G401.6 (cell line): ENCODE measurements around the gene TRAP1.

Source experiments
- FAIRE-seq: peaks from 2 replicates; lab custom pipeline; 2012; peaks lifted over from hg19 to GRCh38; lab: Jason Lieb, UNC

Gene TRAP1

DNA sequence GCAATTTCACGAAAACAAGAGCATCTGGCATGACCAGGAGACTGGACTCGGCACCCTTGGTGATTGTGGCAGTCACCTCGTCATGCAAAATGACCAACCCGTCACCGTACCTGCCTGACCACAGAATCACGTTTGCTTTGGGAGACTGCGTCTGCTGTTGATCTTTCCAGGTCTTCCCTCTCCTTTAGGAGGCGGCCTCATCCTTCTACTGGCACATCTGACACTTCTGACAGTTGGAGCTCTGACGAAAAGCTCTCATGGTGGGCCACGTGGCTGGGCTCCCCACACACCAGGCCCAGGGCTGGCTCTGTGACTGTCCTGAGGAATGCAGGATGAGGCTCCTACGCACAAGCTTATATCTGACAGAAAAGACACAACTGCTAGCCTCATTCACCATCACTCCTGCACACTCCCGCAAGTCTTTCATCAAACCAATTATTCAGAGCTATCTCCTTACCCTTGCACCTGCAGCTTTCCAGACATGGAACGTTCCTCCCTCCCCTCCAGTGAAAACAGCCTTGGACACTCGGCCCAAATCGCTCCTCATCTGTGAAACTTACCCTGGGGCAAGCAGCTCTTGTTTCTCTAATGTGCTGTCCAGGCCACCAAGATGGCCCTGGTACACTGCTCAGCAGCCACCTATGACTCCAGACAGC is 3.6 kb downstream of the TRAP1 start:
- no peak for FAIRE-seq

DNA sequence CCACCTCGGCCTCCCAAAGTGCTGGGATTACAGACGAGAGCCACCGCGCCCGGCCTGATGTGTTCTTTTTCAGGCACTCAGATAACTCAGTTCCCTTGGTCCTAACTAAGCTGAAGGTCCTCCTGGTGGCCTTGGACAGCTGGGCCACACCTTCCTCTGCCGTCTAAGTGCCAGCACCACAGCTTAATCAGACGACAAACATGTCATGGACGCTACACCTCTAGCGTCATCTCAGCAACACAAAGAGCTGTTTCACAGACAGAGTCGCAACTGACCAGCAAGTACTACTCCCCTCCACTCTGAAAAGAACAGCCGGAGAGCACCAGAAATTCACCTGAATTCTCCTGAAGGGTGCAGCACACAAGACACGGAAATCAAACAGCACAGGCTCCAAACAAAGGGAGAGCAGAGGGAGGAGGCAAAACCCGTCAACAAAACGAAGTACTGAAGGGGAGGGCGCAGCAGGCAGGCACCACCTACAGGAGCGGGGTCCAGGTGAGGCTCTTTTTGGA is 4.4 kb downstream of the TRAP1 start:
- FAIRE-seq = no peak

DNA sequence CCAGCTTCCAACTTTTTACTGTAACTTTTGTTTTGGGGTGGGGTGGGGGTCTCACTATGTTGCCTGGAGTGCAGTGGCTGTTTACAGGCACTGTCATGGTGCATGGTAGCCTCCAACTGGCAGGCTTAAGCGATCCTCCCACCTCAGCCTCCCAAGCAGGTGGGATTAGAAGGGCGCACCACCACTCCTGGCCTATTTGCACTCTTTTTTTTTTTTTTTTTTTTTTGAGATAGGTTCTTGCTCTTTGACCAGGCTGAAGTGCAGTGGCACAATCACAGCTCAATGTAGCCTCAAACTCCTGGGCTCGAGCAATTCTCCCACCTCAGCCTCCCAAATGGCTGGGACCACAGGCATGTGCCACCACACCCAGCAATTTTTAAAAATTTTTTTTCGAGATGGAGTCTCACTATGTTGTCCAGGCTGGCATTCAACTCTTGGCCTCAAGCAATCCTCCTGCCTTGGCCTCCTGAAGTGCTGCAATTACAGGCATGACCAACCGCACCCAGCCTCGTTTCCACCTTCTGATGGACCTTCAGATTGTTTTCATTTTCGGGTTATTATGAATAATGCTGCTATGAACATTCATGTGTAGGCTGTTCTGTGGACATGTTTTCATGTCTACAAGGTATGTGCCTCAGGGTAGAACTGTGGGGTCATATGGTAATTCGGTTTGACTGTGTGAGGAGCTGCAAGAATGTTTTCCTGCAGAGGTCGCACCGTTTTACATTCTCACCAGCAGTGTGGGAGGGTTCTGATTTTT is 10.9 kb downstream of the TRAP1 start:
- FAIRE-seq = no peak

DNA sequence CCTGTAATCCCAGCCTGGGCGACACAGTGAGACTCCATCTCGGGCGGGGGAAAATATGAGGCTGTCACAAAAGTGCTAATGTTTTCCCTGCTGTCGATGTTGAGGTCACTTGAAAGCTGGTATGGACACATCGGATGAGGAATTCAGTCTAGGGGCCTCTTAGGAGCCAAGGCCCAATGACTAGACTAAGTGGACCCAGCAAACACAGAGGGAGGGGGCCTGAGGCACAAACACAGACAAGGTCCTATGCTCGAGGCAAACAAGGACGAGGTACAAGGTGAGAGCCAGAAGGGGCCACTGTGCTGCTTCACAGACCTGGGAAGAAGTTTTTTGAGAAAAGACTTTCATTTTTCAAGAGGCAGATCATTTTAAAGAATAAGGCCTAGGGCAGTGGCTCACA is 15.2 kb downstream of the TRAP1 start:
- no peak for FAIRE-seq

DNA sequence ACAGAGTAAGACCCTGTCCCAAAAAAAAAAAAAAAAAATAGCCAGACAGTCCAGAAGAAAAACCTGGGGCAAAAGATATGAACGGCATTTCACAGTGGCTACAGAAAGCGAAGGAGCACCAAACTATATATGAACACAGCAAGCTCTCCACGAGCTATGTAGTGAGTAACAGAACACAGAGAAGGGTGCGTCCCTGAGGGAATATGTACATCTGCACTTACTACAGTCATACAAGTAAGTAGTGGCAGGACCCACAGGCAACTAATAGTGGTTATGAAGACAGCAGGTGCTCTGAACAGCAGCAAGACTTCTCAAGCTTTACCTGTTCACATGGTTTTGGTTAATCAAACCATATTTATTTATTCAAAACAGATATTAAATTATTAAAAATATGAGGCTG is 15.8 kb downstream of the TRAP1 start:
- no peak for FAIRE-seq

DNA sequence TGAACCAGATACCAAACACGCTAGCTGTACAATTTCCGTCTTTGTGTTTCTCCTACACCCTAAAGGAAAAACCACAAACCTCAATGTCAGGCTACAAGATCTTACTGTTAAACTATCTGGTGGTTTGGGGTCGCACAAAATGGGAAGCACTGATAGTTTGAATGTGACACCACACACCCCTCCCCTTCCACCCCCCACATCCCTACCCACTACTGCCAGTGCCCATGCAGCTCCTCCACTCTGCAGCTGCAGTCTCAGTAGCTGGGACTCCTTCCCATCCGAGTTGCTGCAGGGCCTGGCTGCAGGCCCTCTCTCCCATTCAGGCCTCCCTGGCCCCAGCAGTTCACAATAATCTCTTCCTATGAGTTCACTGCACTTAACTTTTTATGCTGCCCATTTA is 18.4 kb downstream of the TRAP1 start:
- FAIRE-seq = no peak

DNA sequence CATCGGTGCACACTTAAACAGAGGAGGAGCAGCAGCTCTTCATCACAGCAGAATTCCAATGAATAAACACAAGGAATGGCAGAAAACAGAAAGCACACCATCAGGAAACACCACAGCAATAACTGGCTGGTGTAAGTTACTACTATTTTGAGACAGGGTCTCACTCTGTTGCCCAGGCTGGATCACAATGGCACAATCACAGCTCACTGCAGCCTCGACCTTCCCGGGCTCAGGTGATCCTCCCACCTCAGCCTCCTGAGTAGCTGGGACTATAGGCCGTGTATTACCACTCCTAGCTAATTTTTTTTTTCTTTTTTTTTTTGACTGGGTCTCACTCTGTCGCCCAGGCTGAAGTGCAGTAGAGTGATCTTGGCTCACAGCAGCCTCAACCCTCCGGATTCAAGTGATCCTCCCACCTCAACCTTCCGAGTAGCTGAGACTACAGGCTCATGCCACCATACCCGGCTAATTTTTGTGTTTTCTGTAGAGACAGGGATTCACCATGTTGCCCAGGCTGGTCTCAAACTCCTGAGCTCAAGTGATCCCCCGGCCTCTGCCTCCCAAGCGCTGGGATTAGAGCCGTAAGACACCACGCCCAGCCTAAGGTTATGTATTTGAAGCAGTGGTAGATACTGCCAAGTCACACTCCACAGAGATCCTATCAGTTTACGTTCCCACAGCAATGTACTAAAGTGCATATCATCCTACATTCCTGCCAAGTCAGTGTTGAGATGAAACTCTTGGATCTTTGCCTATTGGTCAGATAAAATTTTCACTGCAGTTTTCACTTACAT is 20.7 kb downstream of the TRAP1 start:
- FAIRE-seq = no peak

DNA sequence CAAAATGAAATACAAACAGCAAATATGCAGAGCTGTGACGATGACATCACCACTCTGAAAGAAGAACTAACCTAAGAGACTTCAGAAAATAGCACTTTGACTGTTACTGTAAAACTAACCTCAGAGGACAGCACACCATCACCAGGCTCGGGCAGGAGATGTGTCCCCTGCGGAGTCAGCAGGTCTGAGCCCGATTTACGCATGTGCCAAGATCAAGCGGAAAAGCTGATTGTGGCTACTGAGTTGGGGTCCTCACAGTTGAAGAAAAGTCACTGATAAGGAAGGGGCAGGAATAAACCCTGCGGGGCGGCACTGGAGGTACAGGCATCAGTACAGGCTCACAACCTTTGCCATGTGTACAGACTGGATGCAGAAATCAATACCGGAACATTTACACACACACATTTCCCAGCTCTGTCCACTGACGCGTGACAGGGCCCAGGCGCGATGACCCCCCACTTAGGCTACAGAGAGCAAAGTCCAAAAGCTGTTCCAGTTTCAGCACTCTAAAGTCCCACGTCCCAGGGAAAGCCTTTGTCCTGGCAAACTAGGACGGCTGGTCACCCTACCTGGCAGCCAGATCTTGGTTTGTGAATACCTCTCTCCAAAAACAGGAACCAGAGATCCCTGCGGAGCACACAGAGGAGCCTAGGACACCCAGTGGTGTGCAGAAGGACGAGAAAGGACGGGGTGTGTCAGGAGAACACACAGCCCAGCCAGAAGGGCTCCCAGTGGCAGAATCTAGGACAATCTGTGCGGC is 21.5 kb downstream of the TRAP1 start:
- FAIRE-seq = no peak

DNA sequence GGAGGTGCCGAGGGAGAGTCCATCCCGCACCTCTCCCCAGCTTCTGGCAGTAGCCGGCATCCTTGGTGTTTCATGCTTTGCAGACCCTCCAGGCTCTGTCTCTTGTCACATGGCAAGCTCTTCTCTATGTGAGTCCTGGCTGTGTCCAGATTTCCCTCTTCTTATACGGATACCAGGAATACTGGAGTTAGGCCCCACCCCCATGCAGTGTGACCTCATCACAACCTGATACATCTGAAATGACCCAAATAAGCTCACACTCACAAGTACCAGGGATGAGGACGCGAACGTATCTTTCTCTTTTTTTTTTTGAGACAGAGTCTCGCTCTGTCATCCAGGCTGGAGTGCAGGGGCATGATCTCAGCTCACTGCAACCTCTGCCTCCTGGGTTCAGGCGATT is 23.3 kb downstream of the TRAP1 start:
- FAIRE-seq = no peak

DNA sequence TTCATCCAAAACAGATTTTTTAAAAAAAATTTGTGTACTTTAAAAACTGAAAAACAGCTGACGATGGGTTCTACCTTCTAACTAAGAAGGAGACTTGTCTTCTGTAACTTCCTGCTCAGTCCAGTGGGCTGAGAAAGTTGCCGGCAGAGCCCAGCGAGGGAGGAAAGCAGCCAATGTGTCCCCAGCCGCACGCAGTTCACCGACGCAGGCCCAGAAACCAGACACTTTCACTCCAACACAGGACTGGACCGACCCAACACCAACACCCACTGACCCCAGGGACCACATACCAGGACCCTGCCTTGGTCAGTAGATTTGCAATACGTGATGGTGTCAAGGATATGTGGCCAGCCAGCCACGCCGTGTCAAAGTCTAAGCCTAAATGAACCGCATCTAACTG is 25.6 kb downstream of the TRAP1 start:
- no peak for FAIRE-seq

DNA sequence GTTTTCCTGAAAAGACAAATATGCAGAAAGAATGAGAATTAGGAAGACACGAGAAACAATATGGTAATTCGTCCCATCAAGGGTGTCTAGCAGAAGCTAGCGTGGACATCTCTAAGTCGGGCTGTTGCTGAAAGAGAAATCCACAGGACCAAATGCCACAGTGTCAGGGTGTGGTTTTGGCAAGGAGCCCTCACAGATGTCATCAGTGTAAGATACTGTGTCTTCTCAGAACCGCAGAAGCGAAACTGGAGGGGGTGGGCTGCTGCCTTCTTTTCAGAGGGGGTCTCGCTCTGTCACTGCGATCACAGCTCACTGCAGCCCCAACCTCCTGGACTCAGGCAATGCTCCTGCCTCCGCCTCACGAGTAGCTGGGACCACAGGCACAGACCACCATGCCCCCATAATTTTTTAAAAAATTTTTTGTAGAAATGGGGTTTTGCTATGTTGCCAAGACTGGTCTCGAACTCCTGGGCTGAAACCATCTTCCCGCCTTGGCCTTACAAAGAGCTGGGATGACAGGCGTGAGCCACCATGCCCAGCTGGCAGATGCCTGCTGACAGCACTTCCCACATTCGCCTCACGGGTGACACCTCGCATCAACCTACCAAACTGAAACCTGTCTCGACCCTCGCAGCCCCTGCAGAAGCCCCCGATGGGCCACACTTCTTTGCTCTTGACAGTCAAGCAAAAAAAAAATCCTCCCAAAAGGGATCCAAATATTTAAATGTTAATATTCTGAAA is 26.2 kb downstream of the TRAP1 start:
- FAIRE-seq = no peak

DNA sequence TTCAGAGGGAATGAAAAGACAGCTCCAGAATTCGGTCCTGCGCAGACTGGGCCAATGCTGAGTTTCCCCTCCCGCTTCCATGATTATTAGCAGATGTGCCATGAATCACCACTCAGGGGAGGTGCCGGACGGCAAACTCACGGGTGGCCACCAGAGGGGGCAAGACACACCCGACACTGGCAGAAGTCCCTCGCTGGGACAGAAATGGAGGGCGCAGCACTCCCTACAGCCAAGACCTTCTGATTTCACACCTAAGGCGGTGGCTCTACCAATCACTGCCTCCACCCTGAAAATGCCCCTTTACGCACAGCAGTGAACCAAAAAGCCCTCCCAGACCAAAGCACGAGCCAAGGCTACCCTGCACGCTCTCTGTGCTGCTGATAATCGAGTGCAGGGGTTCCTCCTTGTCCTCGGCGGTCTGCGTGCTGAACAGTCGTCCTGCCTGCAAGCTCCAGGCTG is 26.8 kb downstream of the TRAP1 start:
- no peak for FAIRE-seq

DNA sequence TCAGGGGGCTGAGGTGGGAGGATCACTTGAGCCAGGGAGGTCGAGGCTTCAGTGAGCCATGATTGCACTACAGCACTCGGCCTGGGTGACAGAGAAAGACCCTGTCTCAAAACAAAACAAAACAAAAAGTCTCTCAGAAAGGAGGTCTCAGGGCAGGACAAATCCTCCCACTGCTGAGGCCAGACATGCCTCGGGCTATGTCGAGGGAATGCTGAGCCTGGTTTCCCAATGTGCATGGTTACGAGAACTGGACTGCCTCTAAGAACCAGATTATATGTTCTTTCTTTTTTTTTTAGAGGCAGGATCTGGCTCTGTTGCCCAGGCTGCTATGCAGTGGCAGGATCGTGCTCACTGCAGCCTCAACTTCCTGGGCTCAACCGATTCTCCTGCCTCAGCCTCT is 27.6 kb downstream of the TRAP1 start:
- no peak for FAIRE-seq

DNA sequence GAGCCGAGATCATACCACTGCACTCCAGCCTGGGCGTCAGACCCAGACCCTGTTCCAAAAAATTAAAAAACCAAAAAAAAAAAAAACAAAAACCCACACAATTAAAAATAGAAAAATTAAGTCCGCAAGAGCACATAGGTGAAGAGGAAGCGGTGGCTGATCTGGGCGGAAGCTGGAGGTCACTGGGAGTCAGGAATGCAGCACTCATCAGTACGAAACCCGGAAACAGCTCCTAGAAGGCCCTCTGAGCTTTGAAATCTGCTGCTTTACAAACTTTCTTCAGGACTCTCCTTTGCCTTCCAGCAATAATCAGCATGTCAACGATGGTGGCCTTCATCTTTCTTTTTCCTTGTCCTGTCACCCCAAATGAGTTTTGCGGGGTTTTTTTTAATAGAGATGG is 29.5 kb downstream of the TRAP1 start:
- no peak for FAIRE-seq

DNA sequence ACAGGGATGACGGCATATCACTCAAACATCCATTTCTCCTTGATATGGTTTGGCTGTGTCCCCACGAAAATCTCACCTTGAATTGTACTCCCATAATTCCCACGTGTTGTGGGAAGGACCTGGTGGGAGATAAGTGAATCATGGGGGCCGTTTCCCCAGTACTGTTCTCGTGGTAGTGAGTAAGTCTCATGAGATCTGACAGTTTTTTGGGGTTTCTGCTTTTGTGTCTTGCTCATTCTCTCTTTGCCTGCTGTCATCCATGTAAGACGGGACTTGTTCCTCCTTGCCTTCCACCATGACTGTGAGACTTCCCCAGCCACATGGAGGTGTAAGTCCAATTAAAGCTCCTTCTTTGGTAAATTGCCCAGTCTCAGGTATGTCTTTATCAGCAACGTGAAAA is 30.3 kb downstream of the TRAP1 start:
- no peak for FAIRE-seq

DNA sequence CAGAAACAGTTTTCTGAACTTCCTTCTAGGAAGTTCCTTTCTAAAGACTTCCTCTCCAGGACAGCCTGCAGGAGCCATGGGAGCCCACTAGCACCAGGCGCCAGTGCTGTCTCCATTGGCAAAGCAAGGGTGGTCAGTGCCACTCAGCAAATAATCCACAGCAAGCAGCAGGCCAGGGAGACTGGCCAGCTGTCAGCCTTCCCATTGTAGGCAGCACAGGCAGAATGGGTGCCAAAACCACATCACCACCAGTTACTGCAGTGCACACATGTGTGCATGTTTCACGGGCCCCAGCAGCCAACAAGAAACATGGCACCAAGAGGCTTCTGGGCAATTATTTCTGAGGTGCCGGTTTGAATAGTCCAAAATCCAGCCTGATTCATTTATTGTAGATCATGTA is 36.1 kb downstream of the TRAP1 start:
- FAIRE-seq = no peak

DNA sequence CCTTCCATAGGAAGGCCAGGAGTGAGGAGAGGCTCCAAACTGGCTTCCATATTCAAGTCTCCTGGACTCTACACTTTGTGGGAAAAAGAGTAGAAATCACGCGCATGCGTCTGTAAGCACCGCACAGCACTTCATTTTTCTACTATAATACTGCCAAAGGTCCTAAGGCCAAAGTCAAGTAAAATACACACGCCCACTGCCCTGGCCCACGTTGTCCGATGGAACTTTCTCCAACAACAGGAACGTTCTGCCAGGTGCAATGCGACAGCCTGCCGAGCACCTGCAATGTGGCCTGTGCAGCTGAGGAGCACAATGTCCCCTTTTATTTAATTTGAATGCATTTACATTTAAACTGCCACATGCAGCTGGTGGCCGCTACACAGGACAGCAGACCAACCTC is 39.3 kb downstream of the TRAP1 start:
- FAIRE-seq = no peak

DNA sequence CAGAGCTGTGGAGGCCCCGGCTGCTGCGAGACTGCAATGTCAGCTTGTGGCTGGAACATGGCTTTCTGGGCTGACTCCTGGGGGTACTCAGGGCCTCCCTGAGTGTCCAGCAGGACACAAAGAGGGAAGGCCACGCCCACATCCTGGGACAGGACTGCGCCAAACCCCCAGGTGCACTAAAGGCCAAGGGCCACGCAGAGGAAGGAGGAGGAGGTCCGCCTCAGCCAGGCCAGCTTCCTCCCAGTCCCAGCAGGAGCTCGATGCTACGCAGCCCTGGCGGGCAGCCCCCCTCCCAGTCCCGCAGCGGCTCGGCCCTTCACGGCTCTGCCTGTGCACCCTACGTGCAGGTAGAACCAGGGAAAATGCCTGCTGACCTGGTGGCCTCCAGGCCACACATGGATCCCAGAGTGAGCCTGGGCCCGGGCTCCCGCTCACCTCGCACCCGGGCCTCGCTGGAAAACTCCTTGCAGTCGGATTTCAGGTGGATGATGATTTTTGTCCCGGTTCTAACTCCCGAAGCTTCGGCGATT is 41.7 kb downstream of the TRAP1 start:
- no peak for FAIRE-seq

DNA sequence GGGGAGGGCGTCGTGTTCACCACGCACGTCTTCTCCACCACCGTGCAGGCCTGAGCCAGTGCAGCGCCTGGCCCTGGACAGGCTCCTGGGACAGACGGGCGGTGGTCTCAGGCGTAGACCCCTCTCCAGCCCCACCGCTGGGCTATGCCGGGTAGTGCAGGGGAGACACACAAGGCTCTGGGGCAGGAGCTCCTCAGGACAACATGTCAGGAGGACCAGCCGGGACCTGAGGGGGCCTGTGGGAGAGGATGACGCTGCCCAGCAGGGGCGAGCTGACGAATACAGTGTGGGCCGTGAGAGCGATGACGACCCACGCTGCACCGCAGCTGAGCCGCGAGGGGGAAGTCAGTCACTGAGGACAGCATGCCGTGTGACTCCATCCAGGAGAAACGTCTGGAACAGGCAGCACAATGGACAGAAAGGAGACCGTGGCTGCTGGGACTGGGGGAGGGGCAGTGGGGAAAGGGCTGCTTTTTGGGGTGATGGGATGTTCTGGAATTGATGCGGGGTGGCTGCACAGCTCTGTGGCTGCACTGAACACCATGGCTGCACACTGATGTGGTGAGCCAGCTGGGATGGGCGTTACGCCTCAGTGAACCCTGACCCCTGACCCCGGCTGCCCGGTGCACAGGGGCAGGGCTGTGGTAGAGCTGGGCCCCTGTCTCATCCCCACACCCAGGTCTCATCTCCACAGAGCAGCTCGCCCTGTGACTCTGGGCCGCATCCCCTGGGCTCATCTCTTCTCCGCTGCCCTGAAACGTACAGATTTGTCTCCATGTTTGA is 42.6 kb downstream of the TRAP1 start:
- no peak for FAIRE-seq

DNA sequence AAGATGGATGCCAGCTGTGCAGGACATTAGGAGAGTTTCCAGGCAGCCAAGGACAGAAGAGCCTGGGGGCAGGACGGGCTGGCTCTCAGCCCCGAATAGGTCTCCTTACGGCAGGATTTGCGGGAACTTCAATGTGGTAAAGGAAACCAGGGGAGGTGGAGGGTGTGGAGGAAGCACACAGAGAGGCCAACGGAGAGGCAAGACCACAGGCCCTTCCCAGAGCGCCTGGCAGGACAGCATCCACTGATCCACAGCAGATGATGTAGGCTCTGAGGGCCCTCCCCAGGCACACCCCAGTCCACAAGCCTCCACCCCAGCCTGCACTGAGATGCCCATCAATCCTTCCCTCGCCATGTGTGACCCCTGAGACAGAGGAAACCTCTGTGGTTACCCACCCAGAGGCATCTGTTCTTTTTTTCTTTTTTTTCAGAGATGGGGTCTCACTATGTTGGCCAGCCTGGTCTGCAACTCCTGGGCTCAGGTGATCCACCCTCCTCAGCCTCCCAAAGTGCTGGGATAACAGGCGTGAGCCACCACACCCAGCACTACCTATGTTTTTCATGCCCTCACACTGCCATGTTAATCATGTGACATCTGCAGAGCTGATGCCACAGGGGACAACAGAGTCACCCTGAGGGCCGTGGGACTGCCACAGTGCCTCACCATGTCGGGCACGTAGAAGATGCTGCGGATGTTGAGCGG is 43.5 kb downstream of the TRAP1 start:
- no peak for FAIRE-seq
